K562 (cell line): Measurements from ENCODE around the gene TTBK1.

Experiments used
- BRCA1 ChIP-seq, 2 experiments: fragments of 450-650 bp in 1 of 2; sonication (generic) in 1 of 2; formaldehyde crosslinking in 1 of 2; IDR thresholded peaks; 2 replicates each; pipeline versions ENCODE4 v1.5.0 to v1.6.1; 2017 to 2020; ENCODE audit warnings: mild to moderate bottlenecking in 1 of 2, missing genetic modification reagents in 1 of 2
- BRD9 ChIP-seq: fragments of 450-650 bp; IDR thresholded peaks from 2 replicates; pipeline ENCODE4 v1.6.1; 2018; ENCODE audit warnings: low read depth; ENCODE audit not compliant: partially characterized antibody
- EP300 ChIP-seq: IDR thresholded peaks from 2 replicates; pipeline ENCODE4 v1.6.1; 2012; ENCODE audit warnings: low read length, improper control_type of control experiment
- GABPA ChIP-seq: fragments of 200-800 bp; sonication (Bioruptor generic); conservative IDR thresholded peaks from 2 replicates; pipeline ENCODE4 v1.6.1; 2016; ENCODE audit warnings: low read depth, missing genetic modification characterization, missing compliant biosample characterization
- SMAD1 ChIP-seq: fragments of 150-350 bp; IDR thresholded peaks from 2 replicates; pipeline ENCODE4 v1.6.1; 2014; ENCODE audit warnings: low read length, low read depth; ENCODE audit not compliant: partially characterized antibody
- YY1 ChIP-seq, 3 experiments: IDR thresholded peaks; 2 replicates each; pipeline ENCODE4 v1.6.1; 2011; ENCODE audit warnings: low read length in 2 of 3, mild to moderate bottlenecking in 2 of 3, moderate library complexity in 2 of 3, borderline replicate concordance in 1 of 3, control low read depth in 1 of 3, low read depth in 1 of 3; ENCODE audit not compliant: insufficient read depth in 3 of 3, insufficient replicate concordance in 2 of 3, control insufficient read depth in 1 of 3, insufficient read length in 1 of 3; ENCODE audit errors: extremely low read depth in 1 of 3
- ZBED1 ChIP-seq: IDR thresholded peaks from 2 replicates; pipeline ENCODE4 v1.6.1; 2014
- ZC3H11A ChIP-seq: IDR thresholded peaks from 2 replicates; pipeline ENCODE4 v1.6.1; 2012; ENCODE audit warnings: low read depth, low read length, improper control_type of control experiment
- ZC3H4 ChIP-seq: sonication (generic); formaldehyde crosslinking; IDR thresholded peaks from 2 replicates; pipeline ENCODE4 v1.9.0; 2021; ENCODE audit warnings: missing genetic modification reagents, borderline replicate concordance
- ZNF217 ChIP-seq: sonication (generic); formaldehyde crosslinking; IDR thresholded peaks from 2 replicates; pipeline ENCODE4 v1.8.0; 2022; ENCODE audit warnings: mild to moderate bottlenecking, missing genetic modification reagents
- TF ChIP-seq, protein P1 (sequence below), 3 experiments: IDR thresholded peaks in 2 of 3; conservative IDR thresholded peaks in 1 of 3; 2 replicates each; pipeline ENCODE4 v1.5.1; 2011 to 2012; ENCODE audit warnings: low read length in 3 of 3, mild to moderate bottlenecking in 3 of 3, control low read depth in 2 of 3, improper control_type of control experiment in 1 of 3, inconsistent platforms in 1 of 3, low read depth in 1 of 3, mixed read lengths in 1 of 3, moderate library complexity in 1 of 3; ENCODE audit not compliant: insufficient read depth in 2 of 3
- TF ChIP-seq, protein P2 (sequence below): sonication (generic); formaldehyde crosslinking; IDR thresholded peaks from 2 replicates; pipeline ENCODE4 v1.8.1; 2023; ENCODE audit warnings: mild to moderate bottlenecking, missing genetic modification reagents

DNA sequence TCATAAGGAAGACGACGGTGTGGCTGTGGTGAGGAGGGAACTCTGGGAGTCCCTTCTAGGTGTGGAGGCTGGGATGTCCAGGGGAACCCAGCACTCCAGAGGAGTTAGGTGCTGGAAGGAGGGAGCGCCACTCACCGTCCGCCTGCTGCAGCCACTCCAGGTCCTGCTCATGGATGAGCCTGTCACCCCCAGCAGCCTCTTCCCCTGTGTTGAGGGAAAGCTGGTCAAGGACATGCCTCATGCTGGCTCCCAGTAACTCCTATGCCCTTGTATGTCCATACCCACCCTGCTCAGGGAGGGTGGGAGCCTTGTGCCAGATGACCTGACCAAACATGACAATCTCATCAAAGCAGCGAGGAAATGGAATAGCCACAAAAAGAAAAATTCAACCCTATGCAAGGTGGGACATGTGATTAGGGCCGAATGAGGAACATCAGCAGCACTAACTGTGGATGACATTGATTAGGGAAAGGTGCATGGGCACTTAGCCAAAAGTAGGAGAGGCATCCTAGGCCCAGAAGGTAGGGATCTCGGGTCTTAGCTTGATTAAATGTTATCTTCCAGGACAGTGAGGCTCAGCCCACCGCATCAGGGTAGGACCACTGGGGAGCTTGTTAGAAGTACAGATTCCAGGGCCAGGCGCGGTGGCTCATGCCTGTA lies 17.0 kb upstream of the TTBK1 start:
- TF ChIP-seq ZBED1 = no peak
- TF ChIP-seq, protein P1, sequence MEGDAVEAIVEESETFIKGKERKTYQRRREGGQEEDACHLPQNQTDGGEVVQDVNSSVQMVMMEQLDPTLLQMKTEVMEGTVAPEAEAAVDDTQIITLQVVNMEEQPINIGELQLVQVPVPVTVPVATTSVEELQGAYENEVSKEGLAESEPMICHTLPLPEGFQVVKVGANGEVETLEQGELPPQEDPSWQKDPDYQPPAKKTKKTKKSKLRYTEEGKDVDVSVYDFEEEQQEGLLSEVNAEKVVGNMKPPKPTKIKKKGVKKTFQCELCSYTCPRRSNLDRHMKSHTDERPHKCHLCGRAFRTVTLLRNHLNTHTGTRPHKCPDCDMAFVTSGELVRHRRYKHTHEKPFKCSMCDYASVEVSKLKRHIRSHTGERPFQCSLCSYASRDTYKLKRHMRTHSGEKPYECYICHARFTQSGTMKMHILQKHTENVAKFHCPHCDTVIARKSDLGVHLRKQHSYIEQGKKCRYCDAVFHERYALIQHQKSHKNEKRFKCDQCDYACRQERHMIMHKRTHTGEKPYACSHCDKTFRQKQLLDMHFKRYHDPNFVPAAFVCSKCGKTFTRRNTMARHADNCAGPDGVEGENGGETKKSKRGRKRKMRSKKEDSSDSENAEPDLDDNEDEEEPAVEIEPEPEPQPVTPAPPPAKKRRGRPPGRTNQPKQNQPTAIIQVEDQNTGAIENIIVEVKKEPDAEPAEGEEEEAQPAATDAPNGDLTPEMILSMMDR (IDR thresholded peaks at IDR 0.05 in 2 of 3, conservative IDR thresholded peaks at IDR 0.05 in 1 of 3; ENCODE audit: insufficient read depth in 2 of 3, low read depth in 1 of 3, low read length in 3 of 3) = no peak
- no peak for TF ChIP-seq ZC3H11A
- no peak for TF ChIP-seq ZC3H4
- TF ChIP-seq BRD9 = no peak
- TF ChIP-seq YY1 (IDR thresholded peaks at IDR 0.05; ENCODE audit: borderline replicate concordance in 1 of 3, control insufficient read depth in 1 of 3, extremely low read depth in 1 of 3, insufficient read depth in 3 of 3, insufficient read length in 1 of 3, insufficient replicate concordance in 2 of 3, low read depth in 1 of 3, low read length in 2 of 3) = no peak
- no peak for TF ChIP-seq SMAD1
- no peak for TF ChIP-seq ZNF217
- TF ChIP-seq, protein P2, sequence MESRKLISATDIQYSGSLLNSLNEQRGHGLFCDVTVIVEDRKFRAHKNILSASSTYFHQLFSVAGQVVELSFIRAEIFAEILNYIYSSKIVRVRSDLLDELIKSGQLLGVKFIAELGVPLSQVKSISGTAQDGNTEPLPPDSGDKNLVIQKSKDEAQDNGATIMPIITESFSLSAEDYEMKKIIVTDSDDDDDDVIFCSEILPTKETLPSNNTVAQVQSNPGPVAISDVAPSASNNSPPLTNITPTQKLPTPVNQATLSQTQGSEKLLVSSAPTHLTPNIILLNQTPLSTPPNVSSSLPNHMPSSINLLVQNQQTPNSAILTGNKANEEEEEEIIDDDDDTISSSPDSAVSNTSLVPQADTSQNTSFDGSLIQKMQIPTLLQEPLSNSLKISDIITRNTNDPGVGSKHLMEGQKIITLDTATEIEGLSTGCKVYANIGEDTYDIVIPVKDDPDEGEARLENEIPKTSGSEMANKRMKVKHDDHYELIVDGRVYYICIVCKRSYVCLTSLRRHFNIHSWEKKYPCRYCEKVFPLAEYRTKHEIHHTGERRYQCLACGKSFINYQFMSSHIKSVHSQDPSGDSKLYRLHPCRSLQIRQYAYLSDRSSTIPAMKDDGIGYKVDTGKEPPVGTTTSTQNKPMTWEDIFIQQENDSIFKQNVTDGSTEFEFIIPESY (CRISPR knock-in tag) = no peak; the same call in none of the 2 replicates
- no peak for TF ChIP-seq BRCA1 (IDR thresholded peaks at IDR 0.05)
- TF ChIP-seq BRCA1 (CRISPR knock-in tag; IDR thresholded peaks at IDR 0.05) = no peak
- TF ChIP-seq EP300 = no peak
- TF ChIP-seq GABPA = no peak
